ENCODE data around the gene AMBP.

AMBP gene

GRCh38 chr9:114078781-114079156, 669 bp upstream of the AMBP start:
- H3K9ac ChIP-seq (ENCODE audit: low read depth, low read length, poor library complexity, severe bottlenecking), result no peak overlapping the region
- TF ChIP-seq EZH2phosphoT487 (IDR thresholded peaks at IDR 0.05; ENCODE audit: borderline replicate concordance), result no peak
- TF ChIP-seq CTCF (conservative IDR thresholded peaks at IDR 0.05; ENCODE audit: low read length), result no peak
- no peaks in the 10 kb centered on the region for H3K9me3 ChIP-seq (ENCODE audit: insufficient read depth, low read depth, low read length)
- H3K27me3 ChIP-seq (ENCODE audit: insufficient read depth, low read length, poor library complexity, severe bottlenecking), result no peaks in the 10 kb centered on the region
- no peak overlapping the region for H2AFZ ChIP-seq (ENCODE audit: low read length)
- no peak overlapping the region for H3K4me3 ChIP-seq (ENCODE audit: low read length, poor library complexity, severe bottlenecking)
- no peaks in the 10 kb centered on the region for H3K36me3 ChIP-seq (ENCODE audit: insufficient read depth, low read length)
- H3K9me2 ChIP-seq (replicated peaks; ENCODE audit: low read depth, low read length), result no peaks in the 10 kb centered on the region
- H4K20me1 ChIP-seq (ENCODE audit: insufficient read depth, low read length, poor library complexity, severe bottlenecking), result no peaks in the 10 kb centered on the region
- no peak overlapping the region for H3K4me2 ChIP-seq (ENCODE audit: low read depth, low read length, poor library complexity, severe bottlenecking)
- no peaks in the 10 kb centered on the region for H3F3A ChIP-seq (ENCODE audit: low read depth)
- H3K79me2 ChIP-seq (ENCODE audit: insufficient read depth, low read length), result no peaks in the 10 kb centered on the region
- no peaks in the 10 kb centered on the region for H3K4me1 ChIP-seq (ENCODE audit: insufficient read depth, low read length, poor library complexity, severe bottlenecking)

- no peaks in the 10 kb centered on the region for H4K20me1 ChIP-seq (ENCODE audit: insufficient read depth, low read length, poor library complexity, severe bottlenecking)
- H3K9me2 ChIP-seq (replicated peaks; ENCODE audit: low read depth, low read length), result no peaks in the 10 kb centered on the region
- H2AFZ ChIP-seq (ENCODE audit: low read length), result no peak overlapping the region
- no peak overlapping the region for H3K9ac ChIP-seq (ENCODE audit: low read depth, low read length, poor library complexity, severe bottlenecking)
- no peak overlapping the region for H3K4me3 ChIP-seq (ENCODE audit: low read length, poor library complexity, severe bottlenecking)
- H3K9me3 ChIP-seq (ENCODE audit: insufficient read depth, low read depth, low read length), result no peaks in the 10 kb centered on the region
- H3F3A ChIP-seq (ENCODE audit: low read depth), result no peaks in the 10 kb centered on the region
- H3K79me2 ChIP-seq (ENCODE audit: insufficient read depth, low read length), result no peaks in the 10 kb centered on the region
- no peaks in the 10 kb centered on the region for H3K36me3 ChIP-seq (ENCODE audit: insufficient read depth, low read length)
- H3K4me2 ChIP-seq (ENCODE audit: low read depth, low read length, poor library complexity, severe bottlenecking), result no peak overlapping the region
- H3K4me1 ChIP-seq (ENCODE audit: insufficient read depth, low read length, poor library complexity, severe bottlenecking), result no peaks in the 10 kb centered on the region
- no peak for TF ChIP-seq CTCF (conservative IDR thresholded peaks at IDR 0.05; ENCODE audit: low read length)
- TF ChIP-seq EZH2phosphoT487 (IDR thresholded peaks at IDR 0.05; ENCODE audit: borderline replicate concordance), result no peak
- no peaks in the 10 kb centered on the region for H3K27me3 ChIP-seq (ENCODE audit: insufficient read depth, low read length, poor library complexity, severe bottlenecking)
Observed at GRCh38 chr9:114077162-114077837, 800 bp downstream of the AMBP start.

GRCh38 chr9:114076237-114077161, 1.6 kb downstream of the AMBP start:
- no peaks in the 10 kb centered on the region for H3K9me2 ChIP-seq (replicated peaks; ENCODE audit: low read depth, low read length)
- H4K20me1 ChIP-seq (ENCODE audit: insufficient read depth, low read length, poor library complexity, severe bottlenecking), result no peaks in the 10 kb centered on the region
- H3K79me2 ChIP-seq (ENCODE audit: insufficient read depth, low read length), result no peaks in the 10 kb centered on the region
- no peaks in the 10 kb centered on the region for H3F3A ChIP-seq (ENCODE audit: low read depth)
- no peak overlapping the region for H3K4me2 ChIP-seq (ENCODE audit: low read depth, low read length, poor library complexity, severe bottlenecking)
- H3K4me3 ChIP-seq (ENCODE audit: low read length, poor library complexity, severe bottlenecking), result no peak overlapping the region
- H3K36me3 ChIP-seq (ENCODE audit: insufficient read depth, low read length), result no peaks in the 10 kb centered on the region
- H3K9me3 ChIP-seq (ENCODE audit: insufficient read depth, low read depth, low read length), result no peaks in the 10 kb centered on the region
- H2AFZ ChIP-seq (ENCODE audit: low read length), result no peak overlapping the region
- H3K27me3 ChIP-seq (ENCODE audit: insufficient read depth, low read length, poor library complexity, severe bottlenecking), result no peaks in the 10 kb centered on the region
- TF ChIP-seq CTCF (conservative IDR thresholded peaks at IDR 0.05; ENCODE audit: low read length) (no peak), EZH2phosphoT487 (IDR thresholded peaks at IDR 0.05; ENCODE audit: borderline replicate concordance) (no peak)
- no peaks in the 10 kb centered on the region for H3K4me1 ChIP-seq (ENCODE audit: insufficient read depth, low read length, poor library complexity, severe bottlenecking)
- no peak overlapping the region for H3K9ac ChIP-seq (ENCODE audit: low read depth, low read length, poor library complexity, severe bottlenecking)
